ENCODE measurements around the gene OARD1.

Gene OARD1

GRCh38 chr6:41053041-41053440 is 19.1 kb downstream of the OARD1 start, which contains the start of gene APOBEC2:
Gene APOBEC2, plus strand, starts transcription at chr6:41053202. Its CDS starts 146 bp downstream, at chr6:41053348.
- ATAC-seq, result no peak

GRCh38 chr6:41051873-41052272 is 20.3 kb downstream of the OARD1 start:
- no peak for TF ChIP-seq CSRNP3 (CRISPR knock-in tag; IDR thresholded peaks at IDR 0.05)
- ATAC-seq, result no peak

More at GRCh38 chr6:41053041-41053440, 19.1 kb downstream of the OARD1 start, which contains the start of gene APOBEC2:
- TF ChIP-seq ZFP30 (CRISPR knock-in tag; IDR thresholded peaks at IDR 0.05) (no peak), SNAI2 (CRISPR knock-in tag; IDR thresholded peaks at IDR 0.05) (no peak), TOX (CRISPR knock-in tag; IDR thresholded peaks at IDR 0.05; ENCODE audit: borderline replicate concordance) (no peak), ARNTL (CRISPR knock-in tag; IDR thresholded peaks at IDR 0.05; ENCODE audit: borderline replicate concordance, low read depth) (no peak), POU6F1 (CRISPR knock-in tag; IDR thresholded peaks at IDR 0.05; ENCODE audit: borderline replicate concordance, low read depth) (no peak), ZNF8 (CRISPR knock-in tag; IDR thresholded peaks at IDR 0.05) (no peak), TCF4 (CRISPR knock-in tag; IDR thresholded peaks at IDR 0.05; ENCODE audit: borderline replicate concordance) (no peak), CSDC2 (CRISPR knock-in tag; IDR thresholded peaks at IDR 0.05) (no peak), ZC3H10 (CRISPR knock-in tag; IDR thresholded peaks at IDR 0.05) (no peak), GLIS3 (CRISPR knock-in tag; IDR thresholded peaks at IDR 0.05) (no peak), PPARA (CRISPR knock-in tag; IDR thresholded peaks at IDR 0.05; ENCODE audit: borderline replicate concordance) (no peak), ZNF70 (CRISPR knock-in tag; IDR thresholded peaks at IDR 0.05) (no peak), ZNF565 (CRISPR knock-in tag; conservative IDR thresholded peaks at IDR 0.05; ENCODE audit: low read depth) (no peak), BACH2 (CRISPR knock-in tag; IDR thresholded peaks at IDR 0.05; ENCODE audit: borderline replicate concordance) (no peak), ZFP3 (CRISPR knock-in tag; IDR thresholded peaks at IDR 0.05) (no peak), CSRNP3 (CRISPR knock-in tag; IDR thresholded peaks at IDR 0.05) (no peak), PATZ1 (CRISPR knock-in tag; IDR thresholded peaks at IDR 0.05; ENCODE audit: borderline replicate concordance) (no peak), TSHZ2 (CRISPR knock-in tag; IDR thresholded peaks at IDR 0.05) (no peak), RARB (CRISPR knock-in tag; IDR thresholded peaks at IDR 0.05) (no peak), OSR1 (CRISPR knock-in tag; IDR thresholded peaks at IDR 0.05) (no peak)

GRCh38 chr6:41050536-41050935 is 21.6 kb downstream of the OARD1 start:
- TF ChIP-seq ZFP30 (CRISPR knock-in tag; IDR thresholded peaks at IDR 0.05) (no peak), ESRRG (CRISPR knock-in tag; IDR thresholded peaks at IDR 0.05) (no peak)
- no peak for ATAC-seq

Measured in SK-N-SH treated with all-trans-retinoic acid at 6 μM for 48 hours (cell line).